Right renal pelvis (tissue), 4 donors: ENCODE data around the gene CLK2. TPM values are rescaled to one million over a fixed set of nuclear protein-coding genes. Genes with fewer than 3 reads are reported as not detected.
"Not testable (repeated sequence)": the region's sequence is repeated elsewhere in the genome, so short reads cannot be mapped to it uniquely, and the experiment has no call there.

Source experiments
- DNase-seq, 4 donors: peaks; one replicate each; pipeline ENCODE4 v3.0.0-alpha.2; 2013; ENCODE audit warnings: low read depth in 4 of 4, low spot score in 3 of 4, missing footprints in 1 of 4
- polyA plus RNA-seq, 4 donors: library from polyadenylated mRNA; unstranded; fragments of 120-200 nt; gene quantifications; one replicate each; pipeline ENCODE4 v1.2.1, GENCODE V29; 2013; ENCODE audit not compliant: insufficient read length in 4 of 4

CLK2 gene
- polyA plus RNA-seq, 4 donors = 71.1 to 81.1 (median 75.7) TPM

GRCh38 chr1:155218854-155219591 is 54.3 kb downstream of the CLK2 start:
- DNase-seq = no peak

DNA sequence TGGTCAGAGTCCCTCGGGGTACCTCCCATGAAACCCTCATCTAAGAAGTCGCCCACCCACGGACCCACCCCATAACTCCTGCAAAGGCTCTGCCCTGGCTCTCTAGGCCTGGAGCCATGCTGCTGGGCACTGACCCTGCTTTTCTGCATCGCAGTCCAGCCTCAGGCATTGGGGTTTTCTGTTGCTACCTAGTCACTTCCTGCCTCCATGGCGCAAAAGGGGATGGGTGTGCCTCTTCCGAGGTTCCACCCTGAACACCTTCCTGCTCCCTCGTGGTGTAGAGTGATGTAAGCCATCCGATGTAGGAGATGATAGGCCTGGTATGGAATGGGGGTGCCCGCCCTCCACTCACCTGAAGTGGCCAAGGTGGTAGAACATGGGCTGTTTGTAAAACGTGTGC is 58.6 kb downstream of the CLK2 start:
- DNase-seq = not testable (repeated sequence)

Other genes with a start within 250 kb of the CLK2 start
- gene DCST2, start 239.7 kb downstream of the CLK2 start, polyA plus RNA-seq = 1 to 10 TPM; 1.6 to 2.1 (median 1.8) TPM
- under 1 TPM; 0.19 to 0.31 (median 0.28) TPM for gene DCST1, start 239.7 kb downstream of the CLK2 start, polyA plus RNA-seq
- gene ADAM15, start 222.2 kb downstream of the CLK2 start, polyA plus RNA-seq = 10 to 100 TPM; 42.9 to 63.4 (median 44.4) TPM
- gene EFNA4, start 209.8 kb downstream of the CLK2 start, polyA plus RNA-seq = 10 to 100 TPM; 18.5 to 22.9 (median 21.4) TPM
- gene EFNA3, start 194.7 kb downstream of the CLK2 start, polyA plus RNA-seq = 1 to 10 TPM; 6.0 to 7.9 (median 7.1) TPM
- gene EFNA1, start 145.6 kb downstream of the CLK2 start, polyA plus RNA-seq = 10 to 100 TPM; 67.0 to 75.7 (median 72.2) TPM
- 10 to 100 TPM; 52.7 to 63.7 (median 58.5) TPM for gene SLC50A1, start 137.7 kb downstream of the CLK2 start, polyA plus RNA-seq
- gene DPM3, start 133.0 kb downstream of the CLK2 start, polyA plus RNA-seq = 10 to 100 TPM; 31.8 to 57.2 (median 36.6) TPM
- 100 to 1,000 TPM; 137 to 177 (median 153) TPM for gene KRTCAP2, start 100.2 kb downstream of the CLK2 start, polyA plus RNA-seq
- 1 to 10 TPM; 2.7 to 4.1 (median 3.2) TPM for gene TRIM46, start 99.7 kb downstream of the CLK2 start, polyA plus RNA-seq
- 10 to 100 TPM; 28.1 to 41.7 (median 33.4) TPM for gene THBS3, start 65.6 kb downstream of the CLK2 start, polyA plus RNA-seq
- gene MTX1, start 64.8 kb downstream of the CLK2 start, polyA plus RNA-seq = 10 to 100 TPM; 38.8 to 50.3 (median 42.0) TPM
- gene ENTREP3, start 18.0 kb downstream of the CLK2 start, polyA plus RNA-seq = 10 to 100 TPM; 20.8 to 32.3 (median 24.8) TPM
- gene SCAMP3, start 11.1 kb downstream of the CLK2 start, polyA plus RNA-seq = 10 to 100 TPM; 59.7 to 64.7 (median 60.8) TPM
- gene HCN3, start 4.0 kb upstream of the CLK2 start, polyA plus RNA-seq = 10 to 100 TPM in 1 of 4 donors, 1 to 10 TPM in 3; 9.4 to 11.2 (median 9.7) TPM
- 10 to 100 TPM in 1 of 4 donors, 1 to 10 TPM in 3; 6.3 to 11.7 (median 8.5) TPM for gene PKLR, start 27.9 kb upstream of the CLK2 start, polyA plus RNA-seq
- gene FDPS, start 35.4 kb upstream of the CLK2 start, polyA plus RNA-seq = 100 to 1,000 TPM; 164 to 181 (median 167) TPM
- 10 to 100 TPM; 35.5 to 44.1 (median 36.6) TPM for gene RUSC1, start 47.4 kb upstream of the CLK2 start, polyA plus RNA-seq